Mammary epithelial cell (primary cell): ENCODE results near the gene NOXA1.

ENCODE experiments used
- CTCF ChIP-seq, 2 donors: IDR thresholded peaks in 1 of 2; conservative IDR thresholded peaks in 1 of 2; 2 replicates each; pipeline ENCODE4 v1.5.1; 2011 to 2012; ENCODE audit warnings: inconsistent platforms in 2 of 2, low read length in 2 of 2, mild to moderate bottlenecking in 2 of 2, control low read depth in 1 of 2, low read depth in 1 of 2; ENCODE audit not compliant: insufficient read depth in 1 of 2; ENCODE audit errors: extremely low read depth in 1 of 2
- EZH2 ChIP-seq: IDR thresholded peaks from 2 replicates; pipeline ENCODE4 v1.6.1; 2012; ENCODE audit warnings: low read length, inconsistent platforms, borderline replicate concordance

DNA sequence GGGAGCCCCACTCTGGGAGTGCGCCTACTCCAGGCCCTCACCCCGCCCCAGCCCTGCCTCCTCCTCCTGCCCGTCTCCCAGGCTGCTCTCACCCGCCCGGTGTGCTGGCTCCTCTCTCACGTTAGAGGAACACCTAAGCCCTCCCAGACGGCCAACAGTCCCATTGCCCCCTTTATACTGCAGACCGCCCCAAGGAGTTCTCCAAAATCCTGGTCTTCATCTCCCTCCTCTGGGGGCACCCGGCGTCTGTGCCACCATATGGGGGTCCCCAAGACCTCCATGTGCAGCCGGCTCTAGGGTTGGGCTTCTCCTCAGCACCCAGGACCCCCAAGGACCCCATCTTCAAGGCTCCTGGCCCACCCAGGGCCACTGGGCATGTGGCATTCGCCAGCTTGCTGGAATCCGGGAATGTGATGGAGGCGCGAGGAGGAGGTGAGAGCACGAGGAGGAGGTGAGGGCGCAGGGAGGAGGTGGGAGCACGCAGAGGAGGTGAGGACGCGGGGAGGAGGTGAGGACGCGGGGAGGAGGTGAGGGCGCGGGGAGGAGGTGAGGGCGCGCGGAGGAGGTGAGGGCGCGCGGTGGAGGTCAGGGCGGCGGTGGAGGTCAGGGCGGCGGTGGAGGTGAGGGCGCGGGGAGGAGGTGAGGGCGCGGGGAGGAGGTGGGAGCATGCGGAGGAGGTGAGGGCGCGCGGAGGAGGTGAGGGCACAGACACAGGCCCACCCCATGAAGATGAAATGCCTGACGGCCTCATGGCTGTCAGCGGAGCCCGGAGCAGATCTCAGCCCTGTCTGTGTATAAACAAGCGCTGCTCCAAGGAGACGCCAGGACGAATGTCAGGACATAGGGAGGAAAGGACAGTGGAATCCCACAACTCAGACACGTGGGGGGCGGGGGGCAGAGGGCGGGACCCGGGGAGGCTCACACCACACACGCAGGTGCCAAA is 41.4 kb upstream of the NOXA1 start:
- TF ChIP-seq CTCF (conservative IDR thresholded peaks at IDR 0.05 in 1 of 2, IDR thresholded peaks at IDR 0.05 in 1 of 2; ENCODE audit: extremely low read depth in 1 of 2, insufficient read depth in 1 of 2, low read depth in 1 of 2, low read length in 2 of 2) (no peak), EZH2 (no peak)
